ENCODE data around the gene DNM3.

DNM3 gene

GRCh38 chr1:171999756-172000155 lies 158.5 kb downstream of the DNM3 start:
- peak; percentile 12 for DNase-seq
- 76% methylated on average over 2 of the region's 2 CpGs for WGBS
- H3K4me1 ChIP-seq (ENCODE audit: control insufficient read depth, insufficient read depth, low read depth, low read length), result peaks cover 2% of the 10 kb centered on the region
- no peak overlapping the region for H2AFZ ChIP-seq (ENCODE audit: low read depth, low read length)
- no peak overlapping the region for H3K9ac ChIP-seq (ENCODE audit: low read length)
- H4K91ac ChIP-seq (ENCODE audit: low read length), result no peak overlapping the region
- no peak overlapping the region for H2BK15ac ChIP-seq (ENCODE audit: low read depth, poor library complexity, severe bottlenecking)
- no peaks in the 10 kb centered on the region for H3K27me3 ChIP-seq (ENCODE audit: control insufficient read depth in 1 of 2, insufficient read depth in 1 of 2, low read length in 2 of 2)
- H3K79me1 ChIP-seq (replicated peaks; ENCODE audit: low read length, poor library complexity, severe bottlenecking), result no peaks in the 10 kb centered on the region
- no peak overlapping the region for H2AK5ac ChIP-seq (ENCODE audit: low read length, severe bottlenecking)
- no peak overlapping the region for H3K23ac ChIP-seq (ENCODE audit: low read length in 2 of 2)
- H3K14ac ChIP-seq (ENCODE audit: low read length in 2 of 2), result no peak overlapping the region
- no peak overlapping the region for H3K4ac ChIP-seq (ENCODE audit: low read depth in 1 of 2, low read length in 2 of 2)
- H3K18ac ChIP-seq (ENCODE audit: low read depth in 1 of 2, low read length in 2 of 2), result no peak overlapping the region
- no peak overlapping the region for H3K4me2 ChIP-seq (ENCODE audit: low read length, poor library complexity, severe bottlenecking)
- no peaks in the 10 kb centered on the region for H3K9me3 ChIP-seq (ENCODE audit: control insufficient read depth, low read length)
- no peak overlapping the region for H2BK5ac ChIP-seq (ENCODE audit: low read depth, low read length, poor library complexity, severe bottlenecking)
- no peak overlapping the region for H3K27ac ChIP-seq (ENCODE audit: low read length, poor library complexity, severe bottlenecking)
- no peak overlapping the region for H2BK12ac ChIP-seq (ENCODE audit: low read length in 2 of 2)
- H4K8ac ChIP-seq (ENCODE audit: low read length), result no peak overlapping the region
- H3K36me3 ChIP-seq (ENCODE audit: control insufficient read depth in 1 of 2, insufficient read depth in 2 of 2, low read depth in 1 of 2, low read length in 2 of 2), result no peaks in the 10 kb centered on the region
- no peak overlapping the region for H2BK120ac ChIP-seq (ENCODE audit: low read depth, low read length)
- H3K4me3 ChIP-seq (ENCODE audit: insufficient read depth in 1 of 2, low read depth in 1 of 2, low read length in 2 of 2), result no peak overlapping the region

GRCh38 chr1:172001288-172001687 lies 160.0 kb downstream of the DNM3 start:
- Histone ChIP-seq H2AK5ac (ENCODE audit: low read length, severe bottlenecking) (no peak overlapping the region), H2BK120ac (ENCODE audit: low read depth, low read length) (no peak overlapping the region), H3K23ac (ENCODE audit: low read length in 2 of 2) (no peak overlapping the region), H2AFZ (ENCODE audit: low read depth, low read length) (no peak overlapping the region), H2BK15ac (ENCODE audit: low read depth, poor library complexity, severe bottlenecking) (no peak overlapping the region), H3K14ac (ENCODE audit: low read length in 2 of 2) (no peak overlapping the region), H3K4me3 (ENCODE audit: insufficient read depth in 1 of 2, low read depth in 1 of 2, low read length in 2 of 2) (no peak overlapping the region), H3K4me2 (ENCODE audit: low read length, poor library complexity, severe bottlenecking) (no peak overlapping the region), H3K4ac (ENCODE audit: low read depth in 1 of 2, low read length in 2 of 2) (no peak overlapping the region), H3K27ac (ENCODE audit: low read length, poor library complexity, severe bottlenecking) (no peak overlapping the region), H3K36me3 (ENCODE audit: control insufficient read depth in 1 of 2, insufficient read depth in 2 of 2, low read depth in 1 of 2, low read length in 2 of 2) (no peaks in the 10 kb centered on the region), H3K9ac (ENCODE audit: low read length) (no peak overlapping the region), H3K4me1 (ENCODE audit: control insufficient read depth, insufficient read depth, low read depth, low read length) (peaks cover 2% of the 10 kb centered on the region), H3K18ac (ENCODE audit: low read depth in 1 of 2, low read length in 2 of 2) (no peak overlapping the region), H3K27me3 (ENCODE audit: control insufficient read depth in 1 of 2, insufficient read depth in 1 of 2, low read length in 2 of 2) (no peaks in the 10 kb centered on the region), H2BK12ac (ENCODE audit: low read length in 2 of 2) (no peak overlapping the region), H3K79me1 (replicated peaks; ENCODE audit: low read length, poor library complexity, severe bottlenecking) (no peaks in the 10 kb centered on the region), H2BK5ac (ENCODE audit: low read depth, low read length, poor library complexity, severe bottlenecking) (no peak overlapping the region), H4K8ac (ENCODE audit: low read length) (no peak overlapping the region), H4K91ac (ENCODE audit: low read length) (no peak overlapping the region), H3K9me3 (ENCODE audit: control insufficient read depth, low read length) (no peaks in the 10 kb centered on the region)
- no peak for DNase-seq
- whole genome bisulfite sequencing, result 100% methylated on average over 3 of the region's 3 CpGs

DNA sequence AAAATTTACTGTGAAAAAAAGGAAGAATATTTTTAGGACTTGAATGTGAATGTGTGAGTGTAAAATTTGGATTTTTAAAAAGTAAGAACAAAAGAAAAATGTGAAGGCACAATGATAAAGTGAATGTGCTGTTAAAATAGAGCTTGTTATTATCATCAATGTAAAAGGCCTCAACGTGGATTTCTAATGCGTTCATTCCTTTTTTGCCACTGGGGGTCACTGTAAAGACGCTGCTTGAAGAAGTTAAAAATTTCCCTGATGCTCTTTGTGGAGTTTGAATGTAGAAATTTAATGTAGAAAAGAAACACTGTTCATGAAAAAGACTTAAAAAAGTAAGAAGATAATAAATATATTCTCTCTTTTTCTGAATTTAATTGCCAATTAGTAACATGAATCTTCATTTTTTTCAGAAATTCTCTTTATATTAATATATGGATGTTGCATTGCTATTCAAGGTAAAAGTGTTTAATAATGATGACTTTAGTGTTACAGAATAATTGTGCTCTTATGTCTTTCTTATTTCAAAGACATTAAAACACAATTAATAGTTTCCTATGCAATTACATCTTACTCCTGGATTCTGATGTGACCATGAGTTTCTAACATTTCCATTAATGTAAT lies 161.5 kb downstream of the DNM3 start:
- no peak overlapping the region for H2AFZ ChIP-seq (ENCODE audit: low read depth, low read length)
- no peaks in the 10 kb centered on the region for H3K79me1 ChIP-seq (replicated peaks; ENCODE audit: low read length, poor library complexity, severe bottlenecking)
- H3K36me3 ChIP-seq (ENCODE audit: control insufficient read depth in 1 of 2, insufficient read depth in 2 of 2, low read depth in 1 of 2, low read length in 2 of 2), result no peaks in the 10 kb centered on the region
- H3K27me3 ChIP-seq (ENCODE audit: control insufficient read depth in 1 of 2, insufficient read depth in 1 of 2, low read length in 2 of 2), result no peaks in the 10 kb centered on the region
- H2AK5ac ChIP-seq (ENCODE audit: low read length, severe bottlenecking), result no peak overlapping the region
- H3K9ac ChIP-seq (ENCODE audit: low read length), result no peak overlapping the region
- H3K4ac ChIP-seq (ENCODE audit: low read depth in 1 of 2, low read length in 2 of 2), result no peak overlapping the region
- no peak overlapping the region for H2BK15ac ChIP-seq (ENCODE audit: low read depth, poor library complexity, severe bottlenecking)
- no peak overlapping the region for H3K23ac ChIP-seq (ENCODE audit: low read length in 2 of 2)
- peak; percentile 68 for DNase-seq
- no peak overlapping the region for H2BK5ac ChIP-seq (ENCODE audit: low read depth, low read length, poor library complexity, severe bottlenecking)
- H3K4me2 ChIP-seq (ENCODE audit: low read length, poor library complexity, severe bottlenecking), result no peak overlapping the region
- WGBS, result 15% methylated on average over 3 of the region's 3 CpGs
- H3K4me1 ChIP-seq (ENCODE audit: control insufficient read depth, insufficient read depth, low read depth, low read length), result peaks cover 2% of the 10 kb centered on the region
- H2BK12ac ChIP-seq (ENCODE audit: low read length in 2 of 2), result no peak overlapping the region
- H3K27ac ChIP-seq (ENCODE audit: low read length, poor library complexity, severe bottlenecking), result no peak overlapping the region
- H3K4me3 ChIP-seq (ENCODE audit: insufficient read depth in 1 of 2, low read depth in 1 of 2, low read length in 2 of 2), result no peak overlapping the region
- no peak overlapping the region for H2BK120ac ChIP-seq (ENCODE audit: low read depth, low read length)
- H4K8ac ChIP-seq (ENCODE audit: low read length), result no peak overlapping the region
- no peaks in the 10 kb centered on the region for H3K9me3 ChIP-seq (ENCODE audit: control insufficient read depth, low read length)
- no peak overlapping the region for H4K91ac ChIP-seq (ENCODE audit: low read length)
- H3K14ac ChIP-seq (ENCODE audit: low read length in 2 of 2), result no peak overlapping the region
- no peak overlapping the region for H3K18ac ChIP-seq (ENCODE audit: low read depth in 1 of 2, low read length in 2 of 2)

DNA sequence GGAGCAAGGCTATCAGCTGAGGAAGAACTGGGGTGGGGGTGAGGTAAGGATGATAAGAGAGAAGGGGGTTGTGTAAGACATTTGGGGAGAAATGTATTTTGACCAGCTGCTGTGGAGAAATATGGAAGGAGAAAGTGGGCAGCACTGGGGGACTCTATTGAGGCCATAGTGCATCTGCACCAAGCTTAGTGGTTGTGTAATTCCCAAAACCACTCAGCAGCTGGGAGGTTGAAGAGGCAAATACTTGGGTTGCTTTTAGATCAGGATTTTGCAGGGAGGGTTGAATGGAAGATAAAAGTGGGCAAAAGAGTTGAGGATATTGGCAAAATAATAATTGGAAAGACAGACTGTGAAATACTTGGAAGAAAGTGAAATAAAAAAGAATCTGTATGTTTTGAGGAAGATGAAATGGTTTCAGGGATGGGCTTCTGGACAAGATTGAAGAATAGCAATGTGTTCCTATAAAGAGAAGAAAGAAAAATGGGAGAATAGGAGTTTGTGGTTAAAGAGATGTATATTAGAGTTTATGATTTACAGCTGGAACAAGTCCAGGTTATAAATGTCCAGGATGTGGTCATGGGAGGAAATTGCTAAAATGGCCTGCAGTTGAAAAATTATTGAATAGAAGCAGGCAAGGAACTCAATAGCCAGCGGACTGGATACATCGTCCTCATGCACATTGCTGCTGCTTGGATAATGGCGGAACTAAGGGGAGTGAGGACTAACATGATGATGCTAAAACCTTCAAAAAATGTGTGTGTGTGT lies 162.7 kb downstream of the DNM3 start:
- Histone ChIP-seq H3K9me3 (ENCODE audit: control insufficient read depth, low read length) (no peaks in the 10 kb centered on the region), H3K4me1 (ENCODE audit: control insufficient read depth, insufficient read depth, low read depth, low read length) (peaks cover 2% of the 10 kb centered on the region), H3K4me3 (ENCODE audit: insufficient read depth in 1 of 2, low read depth in 1 of 2, low read length in 2 of 2) (no peak overlapping the region), H2BK15ac (ENCODE audit: low read depth, poor library complexity, severe bottlenecking) (no peak overlapping the region), H2BK120ac (ENCODE audit: low read depth, low read length) (no peak overlapping the region), H3K9ac (ENCODE audit: low read length) (no peak overlapping the region), H3K23ac (ENCODE audit: low read length in 2 of 2) (no peak overlapping the region), H2BK5ac (ENCODE audit: low read depth, low read length, poor library complexity, severe bottlenecking) (peak overlapping the region; percentile 51), H3K27ac (ENCODE audit: low read length, poor library complexity, severe bottlenecking) (peak overlapping the region; percentile 75), H4K91ac (ENCODE audit: low read length) (no peak overlapping the region), H4K8ac (ENCODE audit: low read length) (peak overlapping the region; percentile 46), H3K36me3 (ENCODE audit: control insufficient read depth in 1 of 2, insufficient read depth in 2 of 2, low read depth in 1 of 2, low read length in 2 of 2) (no peaks in the 10 kb centered on the region), H3K4me2 (ENCODE audit: low read length, poor library complexity, severe bottlenecking) (no peak overlapping the region), H3K27me3 (ENCODE audit: control insufficient read depth in 1 of 2, insufficient read depth in 1 of 2, low read length in 2 of 2) (no peaks in the 10 kb centered on the region), H2BK12ac (ENCODE audit: low read length in 2 of 2) (peak overlapping the region in 1 of 2 experiments; percentile 7), H2AFZ (ENCODE audit: low read depth, low read length) (no peak overlapping the region), H3K14ac (ENCODE audit: low read length in 2 of 2) (no peak overlapping the region), H3K79me1 (replicated peaks; ENCODE audit: low read length, poor library complexity, severe bottlenecking) (no peaks in the 10 kb centered on the region), H3K4ac (ENCODE audit: low read depth in 1 of 2, low read length in 2 of 2) (no peak overlapping the region), H2AK5ac (ENCODE audit: low read length, severe bottlenecking) (peak overlapping the region; percentile 92), H3K18ac (ENCODE audit: low read depth in 1 of 2, low read length in 2 of 2) (peak overlapping the region in 1 of 2 experiments; percentile 58)
- peak; percentile 15 for DNase-seq
- WGBS, result 90% methylated on average over 3 of the region's 3 CpGs
